Stimulated activated effector memory CD8-positive, alpha-beta T cell treated with anti-CD3 and anti-CD28 coated beads, Interleukin-12 subunit alpha, Interleukin-12 subunit beta, amount 100 ng/mL, for 72 hours (primary cell): ENCODE measurements around the gene USP10.

Experiments
- ATAC-seq: fragments of 150-1000 bp; cut with Tn5 transposase; 2 replicates; pipeline ENCODE4 v1.10.0; 2021
- DNase-seq, 2 donors: peaks; one replicate each; pipeline ENCODE4 v3.0.0; 2021 to 2022; ENCODE audit warnings: low spot score in 2 of 2
- H3K27ac Mint-ChIP-seq: one replicate; pipeline ENCODE4 v1.8.0; 2022; ENCODE audit warnings: mild to moderate bottlenecking, mixed read lengths
- H3K36me3 Mint-ChIP-seq: one replicate; pipeline ENCODE4 v1.8.0; 2022; ENCODE audit warnings: mild to moderate bottlenecking, mixed read lengths
- H3K4me1 Mint-ChIP-seq: one replicate; pipeline ENCODE4 v1.8.0; 2022; ENCODE audit warnings: mixed read lengths
- H3K4me3 Mint-ChIP-seq: one replicate; pipeline ENCODE4 v1.8.0; 2022; ENCODE audit warnings: mild to moderate bottlenecking, mixed read lengths
- H3K9me3 Mint-ChIP-seq: one replicate; pipeline ENCODE4 v1.8.0; 2022; ENCODE audit warnings: mixed read lengths

USP10 gene

DNA sequence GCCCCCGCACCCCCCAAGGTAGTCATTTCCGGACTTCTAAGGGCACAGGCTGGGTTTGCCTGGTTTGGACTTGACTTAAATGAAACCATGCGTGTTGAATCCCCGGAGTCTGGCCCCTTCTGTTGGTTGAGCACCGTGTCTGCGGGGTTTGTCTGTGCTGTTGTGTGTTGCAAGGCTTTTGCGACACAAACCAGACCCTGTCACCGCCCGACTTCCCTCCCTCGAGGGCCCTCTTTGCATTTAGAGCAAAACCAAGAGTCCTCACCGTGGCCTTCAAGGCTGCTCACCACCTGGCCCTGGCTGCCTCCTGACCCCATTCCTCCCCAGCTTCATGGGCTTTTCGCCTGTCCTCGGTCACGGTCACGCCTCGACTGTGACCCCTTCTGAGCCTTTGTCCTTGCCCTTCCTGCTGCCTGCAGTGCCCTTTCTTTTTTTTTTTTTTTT, 127.4 kb downstream of the USP10 start:
- Mint-ChIP-seq H3K4me1 (no peaks in the 10 kb centered on the region), H3K36me3 (no peaks in the 10 kb centered on the region), H3K9me3 (no peaks in the 10 kb centered on the region), H3K27ac (no peak overlapping the region), H3K4me3 (no peak overlapping the region)
- ATAC-seq (no peak), DNase-seq (no peak)

DNA sequence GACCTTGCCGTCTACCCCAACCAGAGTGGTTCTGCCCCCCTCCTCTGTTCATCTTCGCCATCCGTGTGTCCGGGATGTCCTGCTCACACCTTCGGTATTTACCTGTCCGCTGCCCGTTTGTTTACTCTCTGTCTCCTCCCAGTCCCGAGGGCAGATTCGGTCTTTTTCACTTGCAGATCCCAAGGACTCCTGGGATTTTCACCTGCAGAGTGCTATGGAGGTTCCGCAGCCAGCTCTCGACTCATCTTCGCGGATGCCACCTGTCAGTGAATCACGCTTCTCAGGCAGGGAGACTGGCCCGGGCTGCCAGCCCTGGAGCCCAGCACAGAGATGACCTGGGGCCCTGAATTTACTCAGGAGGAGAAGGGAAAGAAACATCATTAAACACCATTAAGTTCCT, 128.1 kb downstream of the USP10 start:
- ATAC-seq (no peak), DNase-seq (no peak)
- Mint-ChIP-seq H3K36me3 (no peaks in the 10 kb centered on the region), H3K4me3 (no peak overlapping the region), H3K9me3 (no peaks in the 10 kb centered on the region), H3K27ac (no peak overlapping the region), H3K4me1 (no peaks in the 10 kb centered on the region)

DNA sequence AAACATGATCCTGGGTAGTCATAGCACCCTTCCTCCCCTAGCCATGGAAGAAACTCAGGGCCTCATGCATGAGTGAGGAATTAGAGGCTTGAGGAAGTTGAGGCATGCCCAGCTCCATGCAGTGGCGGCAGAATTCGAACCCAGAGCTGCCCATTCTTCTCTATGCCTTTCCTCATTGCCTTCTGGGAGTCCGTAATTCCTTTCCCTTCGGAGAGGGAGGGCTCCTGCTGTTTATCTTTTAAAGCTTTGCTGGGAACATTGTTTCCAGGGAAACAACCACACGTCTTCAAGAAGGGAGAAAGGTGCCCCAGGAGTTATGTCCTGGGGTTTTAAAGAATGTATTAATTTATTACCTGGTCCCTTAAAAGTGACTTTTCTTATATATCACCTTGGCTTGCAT, 128.5 kb downstream of the USP10 start:
- DNase-seq (no peak), ATAC-seq (no peak)
- Mint-ChIP-seq H3K4me3 (no peak overlapping the region), H3K9me3 (no peaks in the 10 kb centered on the region), H3K36me3 (no peaks in the 10 kb centered on the region), H3K27ac (no peak overlapping the region), H3K4me1 (peaks cover 3% of the 10 kb centered on the region)
